GM11168 (cell line): ENCODE data around the gene FBXO17.
"Not testable (repeated sequence)": the region's sequence is repeated elsewhere in the genome, so short reads cannot be mapped to it uniquely, and the experiment has no call there.

Source experiments
- in situ Hi-C: fragments of 300-500 bp; cut with MboI; formaldehyde crosslinking; loops from one replicate; pipeline ENCODE4 v1.12.0; 2022; ENCODE audit warnings: low sequenced_read_pairs; ENCODE audit not compliant: unreplicated experiment

Gene FBXO17

DNA sequence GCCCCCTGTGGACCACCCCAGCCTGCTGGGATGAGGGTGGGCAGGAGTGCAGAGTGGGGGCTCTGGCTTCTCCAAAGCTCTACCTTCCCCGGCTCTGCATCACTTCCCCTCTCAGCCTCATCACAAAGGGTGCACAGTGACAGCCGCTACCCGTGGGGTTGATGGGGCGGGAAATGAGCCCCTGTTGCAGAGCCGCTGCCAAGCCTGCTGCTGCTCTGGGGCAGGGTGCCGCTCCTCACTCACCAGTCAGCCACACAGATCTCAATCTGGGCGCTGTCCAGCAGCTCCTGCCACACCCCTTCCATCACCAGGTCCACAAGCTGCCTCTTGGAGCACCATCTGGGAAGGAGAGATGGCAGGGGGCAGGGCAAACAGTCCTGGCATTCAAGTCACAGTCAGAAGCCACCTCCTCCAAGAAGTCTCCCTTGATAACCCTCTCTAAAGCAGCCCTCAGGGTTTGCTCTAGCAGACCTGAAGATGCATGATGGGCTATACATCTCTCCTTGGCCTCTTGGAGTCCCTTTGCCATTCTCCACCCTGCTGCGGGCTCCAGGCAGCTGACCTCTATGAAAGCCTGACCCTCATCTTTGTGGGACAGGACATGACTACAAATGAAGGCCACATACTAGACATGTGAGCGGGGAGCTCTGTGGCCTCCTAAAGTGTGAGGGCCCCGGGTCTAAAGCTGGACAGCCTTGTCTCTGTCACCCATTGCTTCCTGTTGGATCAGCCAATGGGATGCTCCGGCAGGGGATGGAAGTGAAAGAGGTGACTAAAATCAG is 29.1 kb downstream of the FBXO17 start:
- in situ Hi-C loops = no loop called here

DNA sequence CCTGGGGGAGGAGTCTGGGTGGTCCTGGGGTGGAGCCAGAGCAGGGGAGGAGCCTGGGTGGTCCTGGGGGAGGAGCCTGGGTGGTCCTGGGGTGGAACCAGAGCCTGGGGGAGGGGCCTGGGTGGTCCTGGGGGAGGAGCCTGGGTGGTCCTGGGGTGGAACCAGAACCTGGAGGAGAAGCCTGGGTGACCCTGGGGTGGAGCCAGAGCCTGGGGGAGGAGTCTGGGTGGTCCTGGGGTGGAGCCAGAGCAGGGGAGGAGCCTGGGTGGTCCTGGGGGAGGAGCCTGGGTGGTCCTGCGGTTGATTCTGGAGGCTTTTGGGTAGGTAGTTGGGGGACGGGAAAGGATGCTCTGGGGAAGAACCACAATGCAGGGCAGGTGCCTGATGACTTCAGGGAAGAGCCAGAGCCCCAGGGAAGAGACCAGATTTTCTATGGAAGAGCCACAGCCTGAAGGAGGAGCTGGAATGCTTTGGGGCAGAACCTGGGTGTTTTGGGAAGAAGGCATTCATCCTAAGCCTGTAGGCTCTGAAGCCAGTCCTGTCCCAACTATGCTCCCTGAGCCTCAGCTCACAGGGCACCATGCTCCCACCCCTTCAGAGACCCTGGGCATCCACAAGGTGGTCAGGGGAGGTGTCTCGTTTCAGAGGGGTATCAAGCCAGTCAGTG is 29.8 kb downstream of the FBXO17 start:
- in situ Hi-C loops = no loop called here

DNA sequence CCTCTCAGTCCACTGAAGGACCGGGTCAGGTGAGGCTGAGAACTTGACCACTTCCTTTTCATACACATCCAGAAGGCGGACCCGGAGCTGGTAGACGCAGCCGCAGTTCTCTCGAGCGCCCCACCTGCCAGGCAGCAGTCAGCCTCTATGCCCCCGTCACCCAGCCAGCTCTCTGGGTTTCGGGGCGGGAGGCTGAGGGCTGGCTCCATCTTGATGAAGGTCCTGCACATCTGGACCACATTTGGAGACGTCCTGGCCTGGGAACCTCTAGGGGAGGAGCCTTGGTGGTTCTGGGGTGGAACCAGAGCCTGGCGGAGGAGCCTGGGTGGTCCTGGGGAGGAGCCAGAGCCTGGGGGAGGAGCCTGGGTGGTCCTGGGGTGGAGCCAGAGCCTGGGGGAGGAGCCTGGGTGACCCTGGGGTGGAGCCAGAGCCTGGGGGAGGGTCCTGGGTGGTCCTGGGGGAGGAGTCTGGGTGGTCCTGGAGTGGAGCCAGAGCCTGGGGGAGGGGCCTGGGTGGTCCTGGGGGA is 30.5 kb downstream of the FBXO17 start:
- in situ Hi-C loops = no loop called here

DNA sequence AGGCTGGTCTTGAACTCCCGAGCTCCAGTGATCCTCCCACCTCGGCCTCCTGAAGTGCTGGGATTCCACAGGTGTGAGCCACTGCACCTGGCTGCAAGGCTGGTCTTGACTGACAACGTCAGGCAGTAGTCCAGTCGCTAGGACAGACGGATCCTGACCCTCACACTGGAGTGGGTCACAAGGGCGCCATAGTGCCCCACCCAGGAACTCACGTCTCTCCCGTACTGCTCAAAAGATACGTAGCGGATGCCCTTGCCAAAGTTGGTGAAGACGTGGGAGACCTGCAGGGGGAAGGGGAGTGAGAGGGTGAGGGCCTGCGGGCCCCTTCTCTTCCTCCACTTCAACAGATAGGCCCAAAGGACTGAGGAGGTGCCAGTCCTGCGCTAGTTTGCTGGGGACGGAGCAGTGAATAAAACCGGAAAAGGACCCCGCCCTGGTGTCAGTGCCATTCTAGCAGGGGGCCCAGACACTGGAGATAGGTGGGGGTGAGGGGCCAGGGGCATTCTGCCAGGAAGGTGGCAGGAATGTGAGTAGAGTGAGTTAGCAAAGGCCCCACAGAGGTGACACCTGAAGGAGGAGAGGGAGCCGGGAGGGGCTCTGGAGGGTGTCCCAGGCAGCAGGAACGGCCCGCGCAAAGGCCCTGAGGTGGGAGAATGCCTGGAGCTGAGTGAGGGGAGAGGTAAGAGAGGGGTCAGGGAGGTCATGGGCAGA is 32.9 kb downstream of the FBXO17 start:
- in situ Hi-C loops = no loop called here

DNA sequence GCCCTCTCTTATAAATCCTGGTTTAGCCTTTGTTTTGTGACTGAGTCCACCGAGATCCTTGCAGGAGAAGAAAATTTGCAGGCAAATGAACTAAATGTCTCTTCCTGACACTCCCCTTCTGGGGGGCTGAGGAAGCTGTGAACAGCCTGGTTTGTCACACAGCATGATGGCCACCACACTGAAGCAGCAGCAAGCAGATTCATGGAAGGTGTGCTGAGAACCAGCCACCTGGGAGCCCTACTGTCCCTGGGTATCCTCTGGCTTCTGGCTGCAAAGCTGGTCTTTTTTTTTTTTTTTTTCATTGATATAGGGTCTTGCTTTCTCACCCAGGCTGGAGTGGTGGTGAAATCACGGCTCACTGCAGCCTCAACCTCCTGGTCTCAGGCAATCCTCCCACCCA is 33.6 kb downstream of the FBXO17 start:
- in situ Hi-C loops = no loop called here

DNA sequence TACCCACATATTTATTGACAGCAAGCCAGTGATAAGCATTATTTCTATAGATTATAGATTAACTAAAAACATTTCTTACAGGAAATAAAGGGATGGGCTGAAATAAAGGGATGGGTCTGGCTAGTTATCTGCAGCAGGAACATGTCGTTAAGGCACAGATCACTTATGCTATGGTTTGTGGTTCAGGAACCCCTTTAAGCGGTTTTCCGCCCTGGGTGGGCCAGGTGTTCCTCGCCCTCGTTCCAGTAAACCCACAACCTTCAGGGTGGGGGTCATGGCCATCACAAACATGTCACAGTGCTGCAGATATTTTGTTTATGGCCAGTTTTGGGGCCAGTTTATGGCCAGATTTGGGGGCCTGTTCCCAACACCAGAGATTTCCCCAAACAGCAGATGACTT is 34.1 kb downstream of the FBXO17 start:
- in situ Hi-C loops = not testable (repeated sequence)

DNA sequence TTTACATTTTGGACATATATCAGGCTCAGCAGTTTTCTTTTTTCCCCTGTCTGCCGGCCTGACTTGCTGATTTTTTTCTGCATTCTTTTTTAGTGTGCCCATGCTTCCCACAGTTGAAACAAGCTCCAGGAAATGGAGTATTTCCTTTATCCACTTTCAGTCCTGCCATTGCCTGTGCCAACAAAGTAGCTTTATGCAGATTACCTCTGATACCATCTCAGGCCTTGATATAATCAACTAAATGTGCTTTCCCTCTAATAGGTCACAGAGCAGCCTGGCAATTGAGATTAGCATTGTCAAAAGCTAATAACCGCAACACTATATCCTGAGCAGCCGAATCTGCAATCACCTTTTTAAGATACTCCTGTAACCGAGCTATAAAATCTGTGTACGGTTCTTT is 35.6 kb downstream of the FBXO17 start:
- in situ Hi-C loops = no loop called here

DNA sequence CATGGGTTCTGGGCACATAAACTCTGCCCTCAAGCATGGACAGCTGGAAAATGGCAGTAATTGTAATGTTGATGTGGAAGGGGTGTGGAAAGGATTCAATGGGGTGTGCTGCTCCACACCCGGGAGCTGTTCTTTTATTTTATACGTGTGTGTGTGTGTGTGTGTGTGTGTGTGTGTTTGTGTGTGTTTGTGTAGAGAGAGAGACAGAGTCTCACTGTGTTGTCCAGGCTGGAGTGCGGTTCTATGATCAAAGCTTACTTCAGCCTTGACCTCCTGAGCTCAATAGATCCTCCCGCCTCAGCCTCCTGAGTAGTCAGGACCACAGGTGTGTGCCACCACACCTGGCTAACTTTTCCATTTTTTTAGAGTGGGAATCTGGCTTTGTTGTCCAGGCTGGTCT is 42.0 kb downstream of the FBXO17 start:
- in situ Hi-C loops = no loop called here

DNA sequence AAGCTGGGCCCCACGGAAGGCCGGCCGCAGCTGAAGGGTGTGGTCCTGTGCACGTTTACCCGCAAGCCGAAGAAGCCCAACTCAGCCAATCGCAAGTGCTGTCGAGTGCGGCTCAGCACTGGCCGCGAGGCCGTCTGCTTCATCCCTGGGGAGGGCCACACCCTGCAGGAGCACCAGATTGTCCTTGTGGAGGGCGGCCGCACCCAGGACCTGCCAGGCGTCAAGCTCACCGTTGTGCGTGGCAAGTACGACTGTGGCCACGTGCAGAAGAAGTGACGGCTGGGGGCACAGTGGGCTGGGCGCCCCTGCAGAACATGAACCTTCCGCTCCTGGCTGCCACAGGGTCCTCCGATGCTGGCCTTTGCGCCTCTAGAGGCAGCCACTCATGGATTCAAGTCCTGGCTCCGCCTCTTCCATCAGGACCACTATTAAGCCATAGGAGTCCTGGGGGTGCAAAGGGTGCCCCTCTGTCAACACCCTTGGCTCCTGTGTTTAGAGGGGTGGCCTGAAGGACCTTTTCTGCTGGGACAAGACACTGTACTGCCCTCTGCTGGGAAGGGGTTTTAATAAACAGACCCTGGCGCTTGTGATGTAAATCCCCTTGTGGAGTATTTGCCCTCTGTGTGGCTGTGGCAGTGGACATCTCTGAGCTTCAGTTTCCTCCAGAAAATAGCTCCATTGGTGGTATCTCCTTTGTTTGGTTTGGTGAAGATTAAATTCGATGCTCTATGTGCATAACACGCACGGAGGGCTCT is 42.9 kb downstream of the FBXO17 start:
- in situ Hi-C loops = no loop called here

DNA sequence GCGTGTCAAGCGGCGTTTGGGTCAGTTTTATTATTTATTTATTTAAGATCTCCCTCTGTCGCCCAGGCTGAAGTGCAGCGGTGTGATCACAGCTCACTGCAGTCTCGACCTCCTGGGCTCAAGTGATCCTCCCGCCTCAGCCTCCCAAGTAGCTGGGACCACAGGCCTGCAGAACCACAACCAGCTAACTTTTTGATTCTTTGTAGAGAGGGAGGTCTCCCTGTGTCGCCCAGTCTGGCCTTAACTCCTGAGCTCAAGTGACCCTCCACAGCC is 44.1 kb downstream of the FBXO17 start:
- in situ Hi-C loops = no loop called here

DNA sequence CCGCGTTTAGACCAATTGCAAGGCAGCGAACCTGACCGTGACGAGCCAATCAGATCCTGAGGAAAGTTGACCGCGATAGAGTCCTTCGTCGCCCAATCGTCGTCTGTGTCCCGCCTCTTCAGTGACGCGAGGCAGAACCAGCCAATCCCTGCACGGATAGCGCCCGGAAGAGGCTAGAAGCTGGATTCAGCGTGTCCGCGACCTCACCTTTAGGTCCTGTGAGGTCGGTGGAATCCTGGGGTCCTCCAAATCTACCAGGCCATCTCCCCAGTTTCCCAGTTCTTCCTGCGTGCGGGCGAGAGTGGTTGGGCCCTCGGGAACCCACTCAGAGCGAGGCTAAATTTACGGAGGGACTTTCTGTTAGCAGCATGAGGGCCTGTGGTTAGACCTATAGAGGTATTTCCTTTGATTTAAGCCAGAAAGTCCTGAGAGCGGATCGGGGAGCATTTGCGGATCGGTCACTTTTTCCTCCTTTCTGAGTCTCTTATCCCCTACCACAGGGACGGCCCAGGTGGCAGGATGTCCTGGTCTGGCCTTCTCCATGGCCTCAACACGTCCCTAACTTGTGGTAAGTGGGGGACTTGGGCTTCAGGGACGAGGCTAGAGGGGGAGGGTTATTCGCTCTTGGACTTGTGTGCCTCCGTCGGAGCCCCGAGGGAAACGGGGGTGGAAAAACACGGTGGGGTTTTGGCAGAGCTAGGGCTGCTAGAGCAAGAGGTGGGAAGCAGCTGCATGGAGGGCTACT is 44.6 kb downstream of the FBXO17 start, which contains the start of gene MRPS12:
TSS of gene MRPS12 (plus strand) at position 169 of the 745 bp plus-strand sequence. CDS start at position 520, 351 bp downstream.
- in situ Hi-C loops = no loop called here

DNA sequence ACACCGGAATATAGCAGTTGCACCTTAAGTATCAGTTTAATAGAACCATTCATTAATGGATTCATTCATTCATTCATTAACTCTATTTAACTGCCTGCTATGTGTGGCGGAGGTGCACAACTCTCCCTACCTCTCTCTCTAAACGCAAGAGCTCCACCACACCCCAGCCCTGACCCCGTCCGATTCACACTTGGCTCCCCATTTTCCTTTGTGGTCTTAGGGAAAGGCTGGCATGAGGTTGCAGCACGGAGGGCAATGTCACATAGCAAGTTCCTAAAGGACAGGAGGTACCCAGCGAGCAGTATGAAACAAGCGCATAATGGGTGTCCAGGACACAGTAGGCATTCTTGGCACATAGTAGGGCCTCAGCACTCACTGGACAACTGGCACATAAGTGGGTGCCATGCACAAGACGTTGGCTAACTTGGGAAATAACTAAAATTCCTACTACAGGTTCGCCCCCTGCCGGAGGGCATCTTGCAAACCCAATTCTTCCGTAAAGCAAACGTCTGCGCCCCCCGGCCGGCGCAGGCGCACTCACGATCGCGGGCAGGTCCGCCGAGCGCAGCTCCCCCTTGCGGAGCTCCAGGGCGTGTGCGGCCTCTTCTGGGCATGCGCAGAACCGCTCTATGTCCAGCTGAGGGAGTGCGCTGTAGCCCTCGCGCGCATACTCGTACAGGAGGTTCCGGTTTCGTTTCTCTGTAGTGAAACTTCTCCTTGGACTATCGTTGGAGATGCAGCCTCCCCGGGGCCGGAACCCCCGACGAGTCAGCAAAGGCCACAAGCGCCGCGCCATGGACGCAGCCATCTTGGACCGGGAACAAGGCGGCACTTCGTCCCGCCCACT is 45.4 kb downstream of the FBXO17 start, which contains the start of gene SARS2:
TSS of gene SARS2 (minus strand) at position 835 of the 847 bp plus-strand sequence. CDS start at position 808, 27 bp downstream.
- in situ Hi-C loops = no loop called here

DNA sequence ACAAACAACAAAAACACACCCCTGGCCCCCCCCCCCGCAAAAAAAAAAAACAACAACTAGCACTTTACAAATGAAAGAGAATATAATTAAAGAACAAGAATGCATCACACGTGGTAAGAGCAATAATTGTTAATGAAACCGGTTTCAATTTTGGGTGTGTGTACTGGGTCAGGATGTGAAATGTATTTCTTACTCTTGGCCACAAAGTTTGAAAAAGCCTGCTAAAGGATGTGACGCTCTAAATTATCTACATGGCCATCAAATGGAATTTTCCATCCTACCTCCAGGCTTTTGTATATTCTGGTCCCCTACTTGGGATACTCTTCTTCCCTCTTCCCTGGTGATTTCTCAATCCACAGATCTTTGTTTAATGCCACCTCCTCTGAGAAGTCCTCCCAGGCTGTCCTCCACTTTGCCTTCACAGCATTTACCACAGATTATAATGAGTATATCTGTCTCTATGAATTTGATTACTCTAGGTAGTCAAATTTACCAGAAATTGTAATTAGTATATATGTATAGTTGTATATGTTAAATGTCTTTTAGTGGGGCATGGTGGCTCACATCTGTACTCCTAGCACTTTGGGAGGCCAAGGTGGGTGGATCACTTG is 47.0 kb downstream of the FBXO17 start:
- in situ Hi-C loops = no loop called here

DNA sequence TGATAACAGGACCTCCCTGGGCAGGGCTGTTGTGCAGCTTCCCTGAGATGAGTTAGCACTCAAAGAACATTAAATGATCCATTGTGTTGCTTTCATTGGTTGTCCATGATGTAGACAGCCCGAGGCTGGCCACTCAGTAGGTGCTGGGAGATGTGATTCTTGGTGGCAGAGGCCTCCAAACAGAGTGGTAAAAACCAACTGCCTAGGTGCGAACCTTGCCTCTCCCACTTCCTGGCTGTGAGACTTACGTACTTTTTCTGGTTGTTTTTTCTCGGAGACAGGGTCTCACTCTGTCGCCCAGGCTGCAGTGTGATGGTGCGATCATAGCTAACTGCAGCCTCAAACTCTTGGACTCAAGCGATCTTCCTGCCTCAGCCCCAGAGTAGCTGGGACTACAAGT is 51.2 kb downstream of the FBXO17 start:
- in situ Hi-C loops = no loop called here

DNA sequence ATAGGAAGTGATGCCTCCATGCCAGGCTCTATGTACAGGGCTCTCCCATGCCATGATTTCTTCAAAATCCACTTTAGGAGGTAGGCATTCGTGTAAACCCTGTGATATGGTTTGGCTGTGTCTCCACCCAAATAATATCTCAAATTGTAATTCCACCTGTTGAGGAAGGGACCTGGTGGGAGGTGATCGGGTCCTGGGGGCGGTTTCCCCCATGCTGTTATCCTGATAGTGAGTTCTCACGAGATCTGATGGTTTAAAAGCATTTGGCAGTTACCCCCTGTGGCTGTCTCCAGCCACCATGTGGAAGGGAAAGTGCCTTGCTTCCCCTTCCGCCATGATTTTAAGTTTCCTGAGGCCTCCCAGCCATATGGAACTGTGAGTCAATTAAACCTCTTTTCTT is 53.1 kb downstream of the FBXO17 start:
- in situ Hi-C loops = no loop called here

DNA sequence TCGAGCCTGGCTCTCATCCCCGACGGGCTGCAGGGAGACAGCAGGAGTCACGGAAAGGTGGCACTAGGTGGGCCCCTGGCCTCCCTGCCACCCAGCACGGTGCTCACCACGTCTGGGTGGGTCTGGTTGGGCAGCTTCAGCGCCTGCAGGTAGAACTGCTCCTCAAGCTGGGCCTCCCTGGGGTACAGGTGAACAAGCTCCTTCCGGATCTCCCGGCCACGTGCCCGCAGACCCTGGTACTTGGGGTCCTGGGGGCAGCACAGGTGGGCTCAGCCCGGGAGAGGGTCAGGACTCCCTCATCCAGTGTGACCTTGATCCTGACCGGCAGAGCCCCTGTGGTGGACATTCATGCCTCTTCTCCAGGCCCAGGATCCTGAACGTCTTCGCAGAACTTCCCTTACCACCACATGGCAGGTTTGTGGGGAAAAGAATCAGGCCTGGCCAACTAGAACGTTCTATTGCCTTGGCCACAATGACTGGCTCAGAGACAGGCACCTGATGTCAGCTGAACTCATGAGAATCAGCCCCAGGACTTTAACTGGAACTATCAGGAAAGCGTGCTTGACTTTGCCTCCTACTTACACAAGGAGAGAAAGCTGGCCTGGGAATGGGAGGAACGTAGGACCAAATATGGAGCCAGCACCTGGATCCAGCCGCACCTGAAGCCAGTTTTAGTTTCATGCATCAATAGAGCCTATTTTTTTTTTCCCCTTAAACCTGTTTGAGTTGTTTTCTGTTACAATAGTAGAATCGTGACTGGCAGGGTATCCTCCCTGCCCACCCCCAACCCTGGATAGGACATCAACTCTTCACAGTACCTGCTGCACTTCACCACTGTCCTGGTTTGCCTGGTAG is 53.9 kb downstream of the FBXO17 start:
- in situ Hi-C loops = no loop called here

DNA sequence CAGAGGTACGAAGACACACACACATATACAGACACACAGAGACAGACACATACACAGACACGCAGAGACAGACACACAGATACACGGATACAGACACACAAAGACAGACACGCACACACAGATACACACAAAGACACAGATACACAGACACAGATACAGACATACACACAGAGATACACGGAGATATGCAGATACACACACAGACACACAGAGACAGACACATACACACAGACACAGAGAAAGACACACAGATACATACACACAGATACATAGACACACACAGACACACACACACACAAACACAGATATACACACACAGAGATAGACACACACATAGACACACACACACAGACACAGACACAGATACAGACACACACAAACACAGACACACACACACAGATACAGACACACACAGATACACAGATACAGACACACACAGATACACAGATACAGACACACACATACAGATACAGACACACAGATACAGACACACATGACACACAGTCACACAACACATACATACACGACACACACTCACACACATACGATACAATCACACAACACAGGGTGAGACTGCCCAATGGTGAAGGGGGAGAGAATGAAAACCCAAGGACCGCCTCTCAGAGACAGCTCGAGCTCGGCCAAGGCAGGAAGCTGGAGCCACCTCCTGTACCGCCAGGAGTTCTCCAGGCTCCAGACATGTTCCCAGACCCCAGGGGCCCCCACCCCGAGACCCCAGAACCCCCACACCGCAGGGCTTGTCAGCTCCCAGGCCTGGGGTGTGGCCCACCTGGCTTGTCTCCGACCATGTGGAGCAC is 54.7 kb downstream of the FBXO17 start:
- in situ Hi-C loops = no loop called here
